Panc1 (cell line): ENCODE data around the gene PAPOLB. TPM values are rescaled to one million over a fixed set of nuclear protein-coding genes. Genes with fewer than 3 reads are reported as not detected.

Experiments used
- ATAC-seq: fragments of 200-7000 bp; cut with Tn5 transposase; 2 replicates; pipeline ENCODE4 v1.9.1; 2020; ENCODE audit warnings: mild to moderate bottlenecking, moderate library complexity
- BruUV-seq: library from RNA; stranded (reverse); fragments of 400-500 nt; replicated peaks from 2 replicates; lab custom pipeline; 2021; lab: Mats Ljungman, UMichigan
- CTCF ChIA-PET: fragments of 300-600 bp; sonication (Branson Sonifier 250); formaldehyde crosslinking; loops from one replicate; lab custom pipeline; 2022; ENCODE audit warnings: antibody characterized with exemption; lab: Charles Lee
- POLR2A ChIA-PET: fragments of 300-600 bp; sonication (Branson Sonifier 250); formaldehyde crosslinking; loops from one replicate; lab custom pipeline; 2022; ENCODE audit warnings: antibody characterized with exemption; lab: Charles Lee
- DNase-seq: peaks from one replicate; pipeline ENCODE4 v3.0.0-alpha.2; 2010; ENCODE audit warnings: low read depth, low spot score
- H3K27ac ChIP-seq: 2 replicates; pipeline ENCODE4 v1.5.1; 2011; ENCODE audit warnings: mild to moderate bottlenecking, low read length, inconsistent platforms
- H3K27me3 ChIP-seq: fragments of 200-500 bp; sonication (Bioruptor generic); 2 replicates; pipeline ENCODE4 v1.6.0; 2014; ENCODE audit warnings: low read length, inconsistent platforms; ENCODE audit not compliant: control insufficient read depth, insufficient read depth
- H3K36me3 ChIP-seq: fragments of 200-500 bp; sonication (Bioruptor generic); 2 replicates; pipeline ENCODE4 v1.5.1; 2014; ENCODE audit warnings: inconsistent platforms, mild to moderate bottlenecking, low read length, moderate library complexity; ENCODE audit not compliant: control insufficient read depth, insufficient read depth
- H3K4me1 ChIP-seq: 2 replicates; pipeline ENCODE4 v1.5.1; 2011; ENCODE audit warnings: inconsistent platforms, mild to moderate bottlenecking, low read length, moderate library complexity; ENCODE audit not compliant: control insufficient read depth, insufficient read depth
- H3K4me3 ChIP-seq, 2 experiments: 2 replicates each; pipeline ENCODE4 v1.5.1; 2011 to 2012; ENCODE audit warnings: low read depth in 2 of 2, low read length in 2 of 2, mild to moderate bottlenecking in 2 of 2, inconsistent platforms in 1 of 2, moderate library complexity in 1 of 2
- H3K9me3 ChIP-seq: fragments of 200-500 bp; sonication (Bioruptor generic); 2 replicates; pipeline ENCODE4 v1.5.1; 2014; ENCODE audit warnings: low read depth, mild to moderate bottlenecking, inconsistent platforms, low read length, moderate library complexity; ENCODE audit not compliant: control insufficient read depth, insufficient read depth
- POLR2AphosphoS5 ChIP-seq: IDR thresholded peaks from 2 replicates; pipeline ENCODE4 v1.6.1; 2012; ENCODE audit warnings: mild to moderate bottlenecking, low read depth, low read length, moderate library complexity
- SIN3A ChIP-seq: IDR thresholded peaks from 2 replicates; pipeline ENCODE4 v1.6.1; 2012; ENCODE audit warnings: low read depth, mild to moderate bottlenecking, low read length, moderate library complexity, borderline replicate concordance; ENCODE audit not compliant: insufficient read depth
- TCF7L2 ChIP-seq: IDR thresholded peaks from 2 replicates; pipeline ENCODE4 v1.6.1; 2011; ENCODE audit warnings: mild to moderate bottlenecking, low read depth, low read length, inconsistent platforms
- in situ Hi-C: cut with HindIII; loops from 2 replicates; pipeline ENCODE4 v1.10.0; 2016; ENCODE audit warnings: low sequenced_read_pairs, low pct_unique_long_range_greater_than_20kb
- intact Hi-C: fragments of 100-400 bp; cut with micrococcal nuclease; formaldehyde crosslinking; loops from one replicate; pipeline ENCODE4 v1.10.0; 2022; ENCODE audit not compliant: unreplicated experiment
- total RNA-seq: library from RNA; stranded (reverse); gene quantifications from one replicate; pipeline ENCODE4 v1.2.1, GENCODE V29; 2021; ENCODE audit not compliant: unreplicated experiment
- TF ChIP-seq, protein P1 (sequence below), 2 experiments: IDR thresholded peaks; 2 replicates each; pipeline ENCODE4 v1.6.1; 2011 to 2012; ENCODE audit warnings: low read depth in 2 of 2, control low read depth in 1 of 2, low read length in 1 of 2, mild to moderate bottlenecking in 1 of 2, moderate library complexity in 1 of 2; ENCODE audit not compliant: insufficient read depth in 1 of 2
- TF ChIP-seq, protein P2 (sequence below): fragments of 450-650 bp; IDR thresholded peaks from 2 replicates; pipeline ENCODE4 v1.5.1; 2017; ENCODE audit warnings: mild to moderate bottlenecking

Gene PAPOLB
- total RNA-seq, 1 experiment from 2014 or later: not detected

DNA sequence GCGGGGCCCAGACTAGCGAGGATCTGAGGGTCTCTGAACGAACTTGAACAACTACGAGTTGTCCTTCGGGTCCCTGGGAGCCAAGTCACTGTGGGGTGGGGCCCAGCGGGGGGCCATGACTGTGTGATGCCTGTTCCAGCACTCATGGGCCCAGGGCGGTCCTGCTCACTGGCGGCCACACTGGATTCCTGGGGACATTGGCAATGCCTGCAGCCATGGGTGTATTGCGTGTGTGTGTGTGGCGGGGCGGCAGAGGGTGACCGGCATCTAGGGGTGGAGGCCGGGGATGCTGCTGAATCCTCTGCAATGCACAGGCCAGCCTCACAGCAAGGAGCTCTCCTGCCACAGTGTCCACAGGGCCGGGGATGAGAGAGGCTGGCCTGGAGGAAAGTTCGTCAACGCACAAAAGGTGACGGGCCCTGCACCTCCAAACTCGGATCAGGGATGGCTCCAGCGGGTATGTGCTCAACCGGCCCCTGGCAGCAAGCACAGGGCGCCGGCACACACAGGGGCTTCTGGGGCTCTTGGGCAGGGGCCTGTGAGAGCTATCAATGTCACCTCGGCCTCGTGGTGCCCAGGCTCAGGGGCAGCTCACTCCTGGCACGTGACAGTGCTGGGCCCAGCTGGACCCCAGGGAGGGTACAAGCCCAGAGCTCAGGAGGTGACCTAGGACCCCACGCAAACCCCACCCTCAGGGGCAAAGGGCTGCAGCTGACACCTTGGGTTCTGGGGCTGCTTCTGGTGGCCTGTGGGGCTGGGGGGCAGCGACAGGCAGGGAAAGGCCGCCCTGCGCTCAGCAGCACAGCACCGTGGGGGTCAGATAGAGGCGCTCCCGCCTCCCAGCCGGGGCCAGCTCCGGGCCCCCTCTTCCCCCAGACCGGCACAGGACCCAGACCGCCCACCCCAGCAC lies 27.9 kb downstream of the PAPOLB start:
- ATAC-seq (no peak), DNase-seq (no peak)
- POLR2A ChIA-PET: no interaction called here
- Histone ChIP-seq H3K4me3 (no peak overlapping the region), H3K27me3 (no peaks in the 10 kb centered on the region), H3K36me3 (no peaks in the 10 kb centered on the region), H3K4me1 (no peaks in the 10 kb centered on the region), H3K27ac (no peak overlapping the region), H3K9me3 (no peaks in the 10 kb centered on the region)
- CTCF ChIA-PET: interaction anchor here (0.5 to 0.6 kb wide), 3 partner anchors 43 to 256 kb away, joined by 3 to 4 read pairs (median 4); no protein-coding TSS in a partner anchor
- in situ Hi-C loops (no loop called here), intact Hi-C loops (loop anchor here (5.0 kb wide), 1 partner anchor 138 kb away; no protein-coding TSS in a partner anchor)
- no TSS peak for BruUV-seq
- TF ChIP-seq TCF7L2: no peak
- TF ChIP-seq POLR2AphosphoS5: no peak
- TF ChIP-seq, protein P1, sequence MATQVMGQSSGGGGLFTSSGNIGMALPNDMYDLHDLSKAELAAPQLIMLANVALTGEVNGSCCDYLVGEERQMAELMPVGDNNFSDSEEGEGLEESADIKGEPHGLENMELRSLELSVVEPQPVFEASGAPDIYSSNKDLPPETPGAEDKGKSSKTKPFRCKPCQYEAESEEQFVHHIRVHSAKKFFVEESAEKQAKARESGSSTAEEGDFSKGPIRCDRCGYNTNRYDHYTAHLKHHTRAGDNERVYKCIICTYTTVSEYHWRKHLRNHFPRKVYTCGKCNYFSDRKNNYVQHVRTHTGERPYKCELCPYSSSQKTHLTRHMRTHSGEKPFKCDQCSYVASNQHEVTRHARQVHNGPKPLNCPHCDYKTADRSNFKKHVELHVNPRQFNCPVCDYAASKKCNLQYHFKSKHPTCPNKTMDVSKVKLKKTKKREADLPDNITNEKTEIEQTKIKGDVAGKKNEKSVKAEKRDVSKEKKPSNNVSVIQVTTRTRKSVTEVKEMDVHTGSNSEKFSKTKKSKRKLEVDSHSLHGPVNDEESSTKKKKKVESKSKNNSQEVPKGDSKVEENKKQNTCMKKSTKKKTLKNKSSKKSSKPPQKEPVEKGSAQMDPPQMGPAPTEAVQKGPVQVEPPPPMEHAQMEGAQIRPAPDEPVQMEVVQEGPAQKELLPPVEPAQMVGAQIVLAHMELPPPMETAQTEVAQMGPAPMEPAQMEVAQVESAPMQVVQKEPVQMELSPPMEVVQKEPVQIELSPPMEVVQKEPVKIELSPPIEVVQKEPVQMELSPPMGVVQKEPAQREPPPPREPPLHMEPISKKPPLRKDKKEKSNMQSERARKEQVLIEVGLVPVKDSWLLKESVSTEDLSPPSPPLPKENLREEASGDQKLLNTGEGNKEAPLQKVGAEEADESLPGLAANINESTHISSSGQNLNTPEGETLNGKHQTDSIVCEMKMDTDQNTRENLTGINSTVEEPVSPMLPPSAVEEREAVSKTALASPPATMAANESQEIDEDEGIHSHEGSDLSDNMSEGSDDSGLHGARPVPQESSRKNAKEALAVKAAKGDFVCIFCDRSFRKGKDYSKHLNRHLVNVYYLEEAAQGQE (IDR thresholded peaks at IDR 0.05; ENCODE audit: insufficient read depth in 1 of 2, low read depth in 2 of 2, low read length in 1 of 2): no peak
- no peak for TF ChIP-seq SIN3A
- TF ChIP-seq, protein P2, sequence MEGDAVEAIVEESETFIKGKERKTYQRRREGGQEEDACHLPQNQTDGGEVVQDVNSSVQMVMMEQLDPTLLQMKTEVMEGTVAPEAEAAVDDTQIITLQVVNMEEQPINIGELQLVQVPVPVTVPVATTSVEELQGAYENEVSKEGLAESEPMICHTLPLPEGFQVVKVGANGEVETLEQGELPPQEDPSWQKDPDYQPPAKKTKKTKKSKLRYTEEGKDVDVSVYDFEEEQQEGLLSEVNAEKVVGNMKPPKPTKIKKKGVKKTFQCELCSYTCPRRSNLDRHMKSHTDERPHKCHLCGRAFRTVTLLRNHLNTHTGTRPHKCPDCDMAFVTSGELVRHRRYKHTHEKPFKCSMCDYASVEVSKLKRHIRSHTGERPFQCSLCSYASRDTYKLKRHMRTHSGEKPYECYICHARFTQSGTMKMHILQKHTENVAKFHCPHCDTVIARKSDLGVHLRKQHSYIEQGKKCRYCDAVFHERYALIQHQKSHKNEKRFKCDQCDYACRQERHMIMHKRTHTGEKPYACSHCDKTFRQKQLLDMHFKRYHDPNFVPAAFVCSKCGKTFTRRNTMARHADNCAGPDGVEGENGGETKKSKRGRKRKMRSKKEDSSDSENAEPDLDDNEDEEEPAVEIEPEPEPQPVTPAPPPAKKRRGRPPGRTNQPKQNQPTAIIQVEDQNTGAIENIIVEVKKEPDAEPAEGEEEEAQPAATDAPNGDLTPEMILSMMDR: no peak

DNA sequence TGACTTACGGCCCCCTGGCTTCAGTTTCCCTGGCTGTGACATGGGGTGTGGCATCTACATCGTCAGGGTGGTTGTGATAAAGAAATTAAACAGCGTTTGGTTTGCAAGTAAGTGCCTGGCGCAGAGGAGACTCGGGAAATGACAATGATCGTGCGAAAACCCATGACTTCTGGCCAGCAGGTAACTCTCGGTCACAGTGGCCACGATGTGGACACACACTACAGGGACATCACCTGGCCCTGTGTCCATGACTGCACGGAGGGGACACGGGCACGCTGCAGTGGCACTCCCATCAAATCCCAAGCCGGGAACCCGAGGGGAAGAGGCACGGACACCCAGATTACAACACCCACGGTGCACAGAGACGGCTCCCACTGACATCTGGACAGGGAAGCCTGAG lies 28.7 kb downstream of the PAPOLB start:
- no peaks in the 10 kb centered on the region for H3K4me1 ChIP-seq
- no TSS peak for BruUV-seq
- no peaks in the 10 kb centered on the region for H3K9me3 ChIP-seq
- in situ Hi-C loops: no loop called here
- intact Hi-C loops: loop anchor here (5.0 kb wide), 1 partner anchor 139 kb away; no protein-coding TSS in a partner anchor
- DNase-seq: no peak
- CTCF ChIA-PET: interaction anchor here (0.6 kb wide), 1 partner anchor 43 kb away, joined by 3 read pairs; no protein-coding TSS in a partner anchor
- no peak overlapping the region for H3K27ac ChIP-seq
- POLR2A ChIA-PET: no interaction called here
- TF ChIP-seq, protein P1 (IDR thresholded peaks at IDR 0.05; ENCODE audit: insufficient read depth in 1 of 2, low read depth in 2 of 2, low read length in 1 of 2): no peak
- TF ChIP-seq SIN3A: no peak
- no peak for TF ChIP-seq POLR2AphosphoS5
- no peak for TF ChIP-seq TCF7L2
- TF ChIP-seq, protein P2: no peak
- H3K27me3 ChIP-seq: no peaks in the 10 kb centered on the region
- no peak overlapping the region for H3K4me3 ChIP-seq
- ATAC-seq: no peak
- no peaks in the 10 kb centered on the region for H3K36me3 ChIP-seq
